A549 (cell line): ENCODE data around the gene DGKK.

ENCODE experiments used
- CBX8 ChIP-seq: fragments of 200-600 bp; sonication (generic); IDR thresholded peaks from 2 replicates; pipeline ENCODE4 v1.6.1; 2016
- FOSB ChIP-seq: fragments of 250-450 bp; sonication (Bioruptor Pico); IDR thresholded peaks from 2 replicates; pipeline ENCODE4 v1.5.0; 2020; ENCODE audit warnings: mild to moderate bottlenecking, moderate library complexity
- KDM1A ChIP-seq: fragments of 200-600 bp; sonication (generic); IDR thresholded peaks from 2 replicates; pipeline ENCODE4 v1.6.1; 2016; ENCODE audit warnings: low read depth, mild to moderate bottlenecking
- MAZ ChIP-seq: fragments of 150-350 bp; IDR thresholded peaks from 2 replicates; pipeline ENCODE4 v1.6.1; 2014; ENCODE audit warnings: antibody characterized with exemption, low read depth, low read length, borderline replicate concordance
- MYC ChIP-seq: IDR thresholded peaks from 2 replicates; pipeline ENCODE4 v1.6.1; 2012; ENCODE audit warnings: mild to moderate bottlenecking, inconsistent platforms, low read length, improper control_type of control experiment, borderline replicate concordance
- RAD21 ChIP-seq, 2 experiments: fragments of >200 bp in 1 of 2; sonication (Bioruptor Twin) in 1 of 2; formaldehyde crosslinking in 1 of 2; IDR thresholded peaks in 1 of 2; conservative IDR thresholded peaks in 1 of 2; 2 replicates in 1 of 2; 3 replicates in 1 of 2; pipeline ENCODE4 v1.6.1; 2012 to 2018; ENCODE audit warnings: inconsistent platforms in 1 of 2
- RFX5 ChIP-seq: fragments of 450-650 bp; IDR thresholded peaks from 2 replicates; pipeline ENCODE4 v1.7.1; 2014; ENCODE audit warnings: antibody characterized with exemption, mild to moderate bottlenecking, moderate library complexity
- TF ChIP-seq, protein P1 (sequence below): fragments of >200 bp; sonication (Bioruptor Twin); formaldehyde crosslinking; IDR thresholded peaks from 3 replicates; pipeline ENCODE4 v1.5.1; 2016
- TF ChIP-seq, protein P2 (sequence below): fragments of 250-450 bp; sonication (Bioruptor Pico); IDR thresholded peaks from 2 replicates; pipeline ENCODE4 v1.5.0; 2021; ENCODE audit warnings: mild to moderate bottlenecking, moderate library complexity, borderline replicate concordance

DNA sequence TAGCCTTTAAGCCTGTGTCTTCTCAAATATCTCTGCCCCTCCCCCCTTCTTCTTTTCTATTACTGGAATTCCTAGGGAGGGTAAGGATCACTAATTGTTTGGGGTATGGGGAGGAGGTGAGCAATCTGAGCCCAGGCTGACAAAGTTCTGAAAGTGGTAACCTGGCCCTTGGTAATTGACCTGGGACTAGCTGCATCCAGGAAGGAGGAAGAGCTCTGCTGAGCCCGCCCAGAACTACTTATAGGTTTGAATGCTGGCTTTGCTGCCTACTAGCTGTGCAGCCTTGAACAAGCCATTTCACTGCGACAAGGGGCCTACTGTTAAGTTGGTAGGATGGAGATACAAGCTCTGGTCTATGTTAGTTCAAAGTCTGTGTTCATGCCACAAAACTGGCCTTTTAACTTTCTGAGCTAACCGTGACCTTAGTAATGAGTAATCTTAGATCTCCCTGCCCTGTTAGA, 37.8 kb downstream of the DGKK start:
- TF ChIP-seq FOSB (CRISPR knock-in tag) (no peak), CBX8 (no peak), RFX5 (no peak), RAD21 (conservative IDR thresholded peaks at IDR 0.05 in 1 of 2, IDR thresholded peaks at IDR 0.05 in 1 of 2) (no peak), MAZ (no peak), MYC (no peak), KDM1A (no peak)
- TF ChIP-seq, protein P1, sequence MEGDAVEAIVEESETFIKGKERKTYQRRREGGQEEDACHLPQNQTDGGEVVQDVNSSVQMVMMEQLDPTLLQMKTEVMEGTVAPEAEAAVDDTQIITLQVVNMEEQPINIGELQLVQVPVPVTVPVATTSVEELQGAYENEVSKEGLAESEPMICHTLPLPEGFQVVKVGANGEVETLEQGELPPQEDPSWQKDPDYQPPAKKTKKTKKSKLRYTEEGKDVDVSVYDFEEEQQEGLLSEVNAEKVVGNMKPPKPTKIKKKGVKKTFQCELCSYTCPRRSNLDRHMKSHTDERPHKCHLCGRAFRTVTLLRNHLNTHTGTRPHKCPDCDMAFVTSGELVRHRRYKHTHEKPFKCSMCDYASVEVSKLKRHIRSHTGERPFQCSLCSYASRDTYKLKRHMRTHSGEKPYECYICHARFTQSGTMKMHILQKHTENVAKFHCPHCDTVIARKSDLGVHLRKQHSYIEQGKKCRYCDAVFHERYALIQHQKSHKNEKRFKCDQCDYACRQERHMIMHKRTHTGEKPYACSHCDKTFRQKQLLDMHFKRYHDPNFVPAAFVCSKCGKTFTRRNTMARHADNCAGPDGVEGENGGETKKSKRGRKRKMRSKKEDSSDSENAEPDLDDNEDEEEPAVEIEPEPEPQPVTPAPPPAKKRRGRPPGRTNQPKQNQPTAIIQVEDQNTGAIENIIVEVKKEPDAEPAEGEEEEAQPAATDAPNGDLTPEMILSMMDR, result no peak
- TF ChIP-seq, protein P2, sequence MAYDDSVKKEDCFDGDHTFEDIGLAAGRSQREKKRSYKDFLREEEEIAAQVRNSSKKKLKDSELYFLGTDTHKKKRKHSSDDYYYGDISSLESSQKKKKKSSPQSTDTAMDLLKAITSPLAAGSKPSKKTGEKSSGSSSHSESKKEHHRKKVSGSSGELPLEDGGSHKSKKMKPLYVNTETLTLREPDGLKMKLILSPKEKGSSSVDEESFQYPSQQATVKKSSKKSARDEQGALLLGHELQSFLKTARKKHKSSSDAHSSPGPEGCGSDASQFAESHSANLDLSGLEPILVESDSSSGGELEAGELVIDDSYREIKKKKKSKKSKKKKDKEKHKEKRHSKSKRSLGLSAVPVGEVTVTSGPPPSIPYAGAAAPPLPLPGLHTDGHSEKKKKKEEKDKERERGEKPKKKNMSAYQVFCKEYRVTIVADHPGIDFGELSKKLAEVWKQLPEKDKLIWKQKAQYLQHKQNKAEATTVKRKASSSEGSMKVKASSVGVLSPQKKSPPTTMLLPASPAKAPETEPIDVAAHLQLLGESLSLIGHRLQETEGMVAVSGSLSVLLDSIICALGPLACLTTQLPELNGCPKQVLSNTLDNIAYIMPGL (CRISPR knock-in tag), result no peak
